ENCODE data around the gene RMP24.
A peak's percentile ranks its signal among the peaks of the same experiment; 100 is the strongest.
"Not testable (repeated sequence)": the region's sequence is repeated elsewhere in the genome, so short reads cannot be mapped to it uniquely, and the experiment has no call there.

Gene RMP24

DNA sequence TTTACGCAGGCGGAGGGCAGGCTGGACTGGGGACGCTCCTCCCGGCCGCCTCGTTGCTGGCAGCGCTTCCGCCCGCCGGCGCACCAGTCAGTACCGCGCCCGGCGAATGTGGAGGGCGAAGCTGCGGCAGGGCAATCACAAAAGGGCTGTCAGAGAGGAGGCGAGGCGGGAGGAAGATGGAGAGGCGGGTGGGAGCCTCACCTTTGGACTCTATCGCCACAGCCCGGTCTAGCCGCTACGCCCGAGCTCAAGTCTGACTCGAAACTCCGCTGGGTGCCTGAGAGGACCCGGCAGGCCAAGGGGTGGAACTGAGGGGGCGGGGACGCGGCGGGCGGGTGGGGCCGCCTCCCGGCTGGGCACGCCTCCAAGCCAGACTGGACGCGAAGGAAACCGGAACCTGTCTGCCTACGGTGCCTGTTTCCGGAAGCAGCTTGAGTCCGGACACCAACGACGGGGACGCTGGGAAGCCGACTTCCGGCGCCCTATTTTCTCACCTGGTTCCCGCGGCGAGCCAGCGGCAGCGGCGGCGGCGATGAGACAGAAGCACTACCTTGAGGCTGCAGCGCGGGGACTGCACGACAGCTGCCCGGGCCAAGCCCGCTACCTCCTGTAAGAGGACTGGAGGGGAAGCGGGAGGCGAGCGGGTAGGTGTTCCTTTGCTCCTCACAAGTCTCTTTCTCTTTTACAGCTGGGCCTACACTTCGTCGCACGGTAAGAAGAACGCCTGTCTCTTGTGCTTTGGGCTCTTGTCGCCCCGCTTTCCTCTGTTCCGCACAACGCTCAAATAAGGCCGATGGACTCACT, at the start of gene RMP24:
Gene RMP24, plus strand, starts transcription at position 483 of the 804 bp plus-strand sequence.
- peak; percentile 89 to 91 for DNase-seq (ENCODE audit: low read depth in 2 of 2)

DNA sequence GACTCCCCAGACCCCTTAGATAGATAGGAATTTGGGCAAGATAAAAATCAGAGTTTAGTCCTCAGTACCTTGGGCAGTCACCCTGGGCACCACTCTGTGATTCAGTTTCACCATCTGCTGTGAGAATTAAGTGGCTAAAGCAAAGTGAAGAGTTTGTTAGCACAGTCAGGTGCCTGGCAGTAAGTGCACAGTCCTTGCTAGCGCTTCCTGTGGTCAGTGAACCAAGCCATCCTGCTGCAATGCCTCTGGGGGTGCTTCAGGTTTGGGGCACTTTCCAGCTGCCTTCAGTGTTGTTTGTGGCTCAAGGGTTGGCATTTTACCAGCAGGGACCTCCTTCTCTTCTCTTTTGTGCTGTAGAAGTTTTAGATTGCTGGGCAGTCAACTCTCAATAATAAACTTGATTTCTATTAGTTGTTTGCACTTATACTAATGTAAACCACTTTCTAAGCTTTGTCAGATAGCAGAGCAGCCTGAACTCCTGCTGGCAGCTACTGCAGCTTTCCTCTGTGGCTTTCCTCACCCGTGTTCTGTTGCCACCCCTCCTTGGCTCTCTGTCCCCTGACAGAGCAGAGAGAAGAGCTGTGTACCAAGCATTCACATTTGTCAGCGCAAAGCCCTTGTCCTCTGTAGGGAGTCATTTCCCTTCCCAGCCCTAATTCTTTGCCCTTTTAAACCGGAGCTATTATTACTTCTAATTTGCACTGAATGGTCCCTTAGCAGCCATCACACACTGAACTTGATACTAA, 48.4 kb upstream of the RMP24 start:
- no peak for DNase-seq (ENCODE audit: low read depth in 2 of 2)

DNA sequence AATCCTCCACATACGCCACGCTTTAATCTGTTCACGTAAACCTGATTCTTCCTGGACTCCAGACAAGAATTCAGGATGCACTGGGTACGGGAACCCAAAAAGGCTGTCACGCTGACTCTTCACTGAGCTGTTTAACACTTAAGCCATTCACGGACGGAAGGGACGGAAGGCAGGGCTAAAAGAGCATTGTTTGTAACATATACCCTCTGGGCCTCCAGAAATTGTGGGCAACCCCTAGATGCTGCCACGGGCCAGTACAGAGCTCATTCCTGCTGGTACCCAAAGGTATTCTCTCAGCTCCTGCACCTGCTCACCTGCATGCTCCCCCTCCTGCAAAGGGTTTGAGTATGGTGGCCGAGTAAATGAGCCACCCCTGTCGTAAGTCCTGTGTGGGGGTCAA, 45.6 kb upstream of the RMP24 start:
- DNase-seq (ENCODE audit: low read depth in 2 of 2): no peak

DNA sequence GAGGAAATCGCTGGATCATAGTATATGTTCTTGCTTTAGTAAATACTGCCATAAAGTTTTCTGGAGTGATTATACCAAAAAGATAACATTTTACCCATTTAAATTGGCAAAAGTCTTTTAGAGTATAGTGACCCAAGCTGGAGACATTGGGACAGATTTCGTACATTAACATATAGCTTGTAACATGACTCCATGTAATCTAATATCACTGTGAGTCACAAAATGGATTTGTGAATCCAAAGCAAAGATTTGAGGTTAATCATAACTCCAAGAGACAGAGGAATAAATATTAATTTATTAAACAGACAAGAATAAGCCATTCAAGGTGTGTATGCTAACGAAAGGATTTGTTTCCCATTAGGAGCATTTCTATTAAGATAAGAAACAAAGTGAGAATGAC, 45.0 kb upstream of the RMP24 start:
- DNase-seq (ENCODE audit: low read depth in 2 of 2): no peak

DNA sequence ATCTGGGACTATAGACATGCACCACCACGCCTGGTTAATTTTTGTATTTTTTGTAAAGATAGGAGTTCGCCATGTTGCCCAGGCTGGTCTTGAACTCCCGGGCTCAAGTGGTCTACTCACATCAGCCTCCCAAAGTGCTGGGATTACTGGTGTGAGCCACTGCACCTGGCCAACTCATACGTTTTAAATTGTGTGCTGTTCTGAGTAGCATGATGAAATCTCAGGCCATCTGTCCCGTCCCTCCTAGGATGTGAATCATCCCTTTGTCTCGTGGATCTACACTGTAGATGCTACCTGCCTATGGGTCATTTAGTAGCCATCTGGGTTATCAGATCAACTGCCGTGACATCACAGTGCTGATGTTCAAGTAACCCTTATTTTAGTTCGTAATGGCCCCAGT, 38.5 kb upstream of the RMP24 start:
- DNase-seq (ENCODE audit: low read depth in 2 of 2): no peak

DNA sequence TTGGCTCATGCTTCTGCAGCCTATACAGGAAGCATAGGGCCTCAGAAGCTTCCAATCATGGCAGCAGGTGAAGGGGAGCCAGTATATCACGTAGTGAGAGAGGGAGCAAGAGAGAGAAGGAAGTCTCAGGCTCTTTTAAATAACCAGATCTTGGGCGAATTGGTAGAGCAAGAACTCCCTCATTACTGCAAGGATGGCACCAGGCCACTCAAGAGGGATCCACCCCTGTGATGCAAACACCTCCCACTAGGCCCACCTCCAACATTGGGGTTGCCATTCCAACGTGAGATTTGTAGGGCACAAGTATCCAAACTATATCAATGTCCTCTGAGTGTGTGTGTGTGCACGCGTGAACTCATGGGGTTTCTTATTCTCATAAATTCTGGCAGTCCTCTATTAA, 37.6 kb upstream of the RMP24 start:
- DNase-seq (ENCODE audit: low read depth in 2 of 2): no peak

DNA sequence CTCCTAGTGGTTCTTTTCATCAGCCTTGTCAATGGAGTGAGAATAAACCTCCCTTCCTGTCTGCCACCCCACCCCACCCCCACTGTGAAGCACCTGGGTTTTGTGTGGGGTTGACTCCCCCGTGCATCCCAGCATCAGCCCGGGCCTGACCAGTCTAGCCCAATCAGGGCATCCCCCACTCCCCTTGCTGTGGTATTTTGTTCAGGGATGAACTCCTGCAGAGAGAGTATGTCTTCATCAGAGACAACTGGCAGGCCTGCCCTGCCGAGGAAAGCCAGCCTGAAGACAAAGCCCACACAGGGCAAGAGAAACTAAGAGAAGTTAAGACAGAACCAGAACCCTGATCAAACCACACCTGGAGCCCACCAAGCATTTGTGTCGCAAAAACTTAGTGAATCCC, 36.7 kb upstream of the RMP24 start:
- no peak for DNase-seq (ENCODE audit: low read depth in 2 of 2)

DNA sequence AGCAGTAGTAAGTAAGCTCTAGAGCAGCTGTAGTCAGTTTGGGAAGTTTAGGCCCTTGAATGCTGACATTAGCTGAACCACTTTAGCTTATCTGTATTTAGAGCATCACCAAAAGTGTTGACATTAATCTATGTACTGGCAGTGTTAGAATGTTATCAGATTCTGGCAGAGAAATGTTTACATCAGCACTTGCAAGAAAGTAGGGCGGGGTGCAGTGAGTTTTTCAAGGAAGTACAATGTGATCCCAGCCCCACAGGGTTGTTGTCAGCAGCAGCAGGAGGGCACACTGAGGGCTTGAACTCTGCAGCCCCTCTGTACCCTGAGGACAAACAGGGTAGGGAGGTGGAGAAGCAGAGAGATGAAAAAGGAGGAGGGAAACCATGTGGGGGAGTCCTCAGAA, 35.5 kb upstream of the RMP24 start:
- DNase-seq (ENCODE audit: low read depth in 2 of 2): no peak

DNA sequence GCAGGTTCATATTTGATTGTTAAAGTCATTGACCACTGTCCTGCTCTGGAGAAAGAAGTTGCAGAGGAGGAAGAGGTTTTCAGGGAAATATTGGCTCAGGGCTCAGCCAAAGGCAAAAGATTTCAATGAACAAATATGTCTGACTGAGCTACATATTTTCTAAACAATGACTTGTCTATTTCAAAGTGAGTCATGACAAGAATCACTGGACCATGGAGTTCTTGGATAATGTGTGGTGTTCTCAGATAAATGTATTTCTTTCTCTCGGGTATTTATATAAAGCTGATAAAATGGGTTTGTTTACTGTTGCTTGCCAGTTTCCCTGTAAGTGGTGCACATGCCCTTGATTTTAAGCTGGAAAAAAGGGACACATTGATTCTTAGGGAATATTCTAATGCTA, 34.3 kb upstream of the RMP24 start:
- no peak for DNase-seq (ENCODE audit: low read depth in 2 of 2)

DNA sequence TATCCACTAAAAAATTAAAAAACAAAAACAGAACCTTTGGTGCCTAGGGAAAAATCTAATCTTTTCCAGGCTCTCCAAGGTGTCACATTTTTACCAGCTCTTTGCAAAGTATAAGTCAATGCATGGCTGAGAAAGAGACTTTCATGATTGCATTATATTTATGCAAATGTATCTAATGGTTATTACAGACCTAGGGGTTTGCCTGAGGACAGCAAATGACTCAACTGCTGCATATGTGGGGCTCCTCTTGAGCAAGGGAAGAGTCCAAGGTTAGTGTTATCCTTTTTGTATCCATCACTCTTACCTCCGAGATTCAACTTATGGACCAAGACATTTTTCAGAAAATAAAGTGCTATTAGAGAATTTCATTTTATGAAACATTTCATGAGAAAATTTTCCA, 33.9 kb upstream of the RMP24 start:
- DNase-seq (ENCODE audit: low read depth in 2 of 2): no peak

DNA sequence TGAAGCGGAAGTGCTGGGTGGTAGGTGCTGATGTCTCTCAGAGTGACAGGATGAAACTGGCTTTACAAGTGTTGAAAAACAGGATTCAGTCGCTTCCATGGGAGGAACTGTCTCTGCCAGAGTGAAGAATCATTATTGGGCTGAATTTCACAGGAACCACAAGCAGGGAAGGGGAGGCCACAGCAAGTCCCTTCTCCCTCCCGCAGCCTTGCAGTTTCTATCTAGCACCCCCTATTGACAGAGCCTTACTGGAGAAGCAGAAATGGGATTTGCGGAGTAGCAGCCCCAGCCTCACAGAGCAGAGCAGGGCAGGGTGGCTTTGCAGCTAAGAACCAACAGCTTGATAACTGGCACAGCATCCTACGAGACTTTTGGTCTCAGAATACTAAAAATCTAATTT, 33.3 kb upstream of the RMP24 start:
- DNase-seq (ENCODE audit: low read depth in 2 of 2): no peak

DNA sequence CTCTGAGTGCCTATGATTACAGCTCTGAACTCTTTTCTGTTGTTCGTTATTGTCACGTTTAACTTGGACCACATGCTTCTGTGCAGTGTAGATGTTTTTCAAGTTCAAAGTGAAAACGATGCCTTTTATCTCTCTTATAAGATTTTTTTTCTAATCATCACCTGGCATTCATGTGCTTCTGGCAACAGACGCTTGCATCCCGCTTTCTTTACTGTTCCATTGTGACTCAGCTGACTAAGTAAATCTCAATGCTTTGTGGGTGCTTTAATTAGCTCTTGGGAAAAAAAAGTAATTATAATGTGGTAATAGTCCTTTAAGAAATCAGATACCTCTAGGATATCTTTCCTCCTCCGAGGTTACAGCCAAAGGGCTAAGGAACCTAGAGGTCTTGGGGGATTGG, 31.2 kb upstream of the RMP24 start:
- DNase-seq (ENCODE audit: low read depth in 2 of 2): no peak

DNA sequence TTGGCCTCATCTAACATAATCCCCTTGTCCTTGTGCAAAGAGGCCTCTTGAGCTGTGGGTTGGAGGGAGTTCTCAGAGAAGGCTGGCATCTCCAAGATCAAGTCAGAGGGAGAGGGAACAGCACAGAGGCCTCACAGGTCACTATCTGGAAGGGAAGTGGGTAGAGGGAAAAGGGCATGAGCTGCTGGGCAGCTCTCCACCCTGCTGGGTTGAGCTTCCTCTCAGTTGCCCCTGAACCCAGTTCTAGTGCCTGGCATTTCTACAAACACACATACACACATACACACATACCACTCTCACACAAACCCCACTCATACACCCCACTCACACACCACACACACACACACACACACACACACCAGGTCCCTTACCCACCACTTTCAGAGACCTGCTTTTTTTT, 30.3 kb upstream of the RMP24 start:
- no peak for DNase-seq (ENCODE audit: low read depth in 2 of 2)

DNA sequence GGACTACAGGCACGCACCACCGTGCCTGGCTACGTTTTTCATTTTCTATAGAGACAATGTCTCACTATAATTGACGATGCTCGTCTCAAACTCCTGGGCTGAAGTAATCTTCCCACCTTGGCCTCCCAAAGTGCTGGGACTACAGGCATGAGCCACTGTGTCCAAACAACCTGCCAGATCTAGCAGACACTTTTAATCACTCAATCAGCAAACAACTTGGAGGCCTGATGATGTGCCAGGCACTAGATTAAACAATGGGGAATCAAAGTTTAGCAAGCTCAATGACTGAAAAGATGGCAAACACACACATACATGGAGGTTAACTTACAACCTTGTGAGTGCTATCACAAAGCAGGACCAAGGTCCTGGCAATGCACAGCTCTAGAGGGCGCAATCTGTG, 29.8 kb upstream of the RMP24 start:
- DNase-seq (ENCODE audit: low read depth in 2 of 2): no peak

DNA sequence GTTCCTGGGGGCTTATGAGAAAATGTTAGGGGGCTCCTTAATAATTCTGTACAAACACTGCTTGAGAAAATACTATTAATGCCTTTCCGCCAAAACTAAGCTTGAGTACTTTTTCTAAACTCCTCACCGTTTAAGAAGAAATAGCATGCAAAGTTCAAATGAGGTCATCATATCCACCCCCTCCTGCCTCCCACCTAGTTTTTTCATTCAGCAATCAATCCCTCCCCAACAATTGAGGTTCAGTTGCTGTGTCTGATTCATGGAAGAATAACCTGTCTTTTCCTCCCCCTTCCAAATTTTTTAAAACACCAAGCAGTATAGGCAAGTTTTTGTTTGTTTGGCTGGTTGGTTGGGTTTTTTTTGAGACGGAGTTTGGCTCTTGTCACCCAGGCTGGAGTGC, 24.4 kb upstream of the RMP24 start:
- no peak for DNase-seq (ENCODE audit: low read depth in 2 of 2)

DNA sequence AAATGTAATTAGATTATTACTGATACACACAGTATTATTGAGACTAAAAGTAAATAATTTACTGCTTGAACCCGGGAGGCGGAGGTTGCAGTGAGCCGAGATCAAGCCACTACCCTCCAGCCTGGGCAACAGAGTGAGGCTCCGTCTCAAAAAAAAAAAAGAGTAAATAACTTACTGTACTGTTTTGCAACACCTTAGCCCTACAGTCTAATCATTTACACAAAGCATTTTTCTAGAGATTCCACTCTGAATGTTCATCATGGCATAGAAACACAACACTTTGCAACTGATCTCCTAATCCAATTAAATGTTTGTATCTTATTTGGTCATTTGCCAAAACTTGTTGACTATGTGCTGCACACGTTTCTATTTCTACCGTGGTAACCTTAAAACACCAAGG, 23.4 kb upstream of the RMP24 start:
- DNase-seq (ENCODE audit: low read depth in 2 of 2): no peak

DNA sequence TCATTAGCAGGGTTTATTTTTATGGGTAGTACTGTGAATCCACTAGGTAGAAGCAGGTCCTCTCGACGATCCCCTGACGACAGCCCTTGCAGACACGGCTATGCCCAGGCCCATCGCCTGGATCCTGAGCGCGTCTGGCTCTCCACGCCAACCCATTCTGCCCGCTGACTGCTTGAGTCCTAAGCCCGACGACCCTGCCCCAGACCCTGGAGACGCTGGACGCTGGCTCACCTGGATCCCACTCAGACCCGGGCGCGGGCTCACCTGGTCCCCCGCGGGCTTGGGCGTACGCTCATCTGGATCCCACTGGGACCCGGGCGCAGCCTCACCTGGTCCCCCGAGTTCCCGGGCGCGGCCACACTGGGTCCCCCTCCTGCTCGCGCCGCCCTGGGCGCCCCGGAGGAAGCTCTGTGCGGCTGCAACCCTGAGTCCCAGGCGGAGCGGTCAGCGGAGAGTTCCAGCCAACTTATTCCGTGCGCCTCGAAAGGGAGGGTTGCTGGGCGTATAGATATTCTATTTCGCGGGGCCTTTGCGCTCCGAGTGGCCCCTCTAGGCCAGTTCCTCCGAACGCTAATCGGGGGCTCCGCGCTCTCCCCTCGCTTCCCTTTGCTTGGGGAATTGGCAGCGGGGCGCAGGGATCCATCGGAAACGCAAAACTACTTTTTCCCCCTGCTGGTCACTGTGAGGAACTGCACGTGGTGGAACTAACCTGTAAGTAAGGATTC, 22.4 kb upstream of the RMP24 start:
- peak; percentile 19 to 26 for DNase-seq (ENCODE audit: low read depth in 2 of 2)

DNA sequence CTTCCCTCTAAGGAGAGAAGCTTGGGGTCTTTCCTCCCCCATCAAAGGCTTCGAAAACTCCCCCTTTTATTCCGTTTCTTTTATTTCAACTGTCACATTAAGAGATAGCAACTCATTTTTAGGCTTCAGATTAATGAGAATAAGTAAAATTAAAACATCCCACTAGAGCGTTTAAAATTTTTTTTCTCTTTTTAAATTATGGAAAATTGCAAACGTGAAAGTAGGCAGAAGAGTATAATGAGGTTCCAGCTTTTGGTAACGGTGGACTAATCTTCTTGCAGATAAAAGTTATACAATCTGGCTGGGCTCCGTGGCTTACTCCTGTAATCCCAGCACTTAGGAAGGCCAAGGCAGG, 21.9 kb upstream of the RMP24 start:
- DNase-seq (ENCODE audit: low read depth in 2 of 2): no peak

DNA sequence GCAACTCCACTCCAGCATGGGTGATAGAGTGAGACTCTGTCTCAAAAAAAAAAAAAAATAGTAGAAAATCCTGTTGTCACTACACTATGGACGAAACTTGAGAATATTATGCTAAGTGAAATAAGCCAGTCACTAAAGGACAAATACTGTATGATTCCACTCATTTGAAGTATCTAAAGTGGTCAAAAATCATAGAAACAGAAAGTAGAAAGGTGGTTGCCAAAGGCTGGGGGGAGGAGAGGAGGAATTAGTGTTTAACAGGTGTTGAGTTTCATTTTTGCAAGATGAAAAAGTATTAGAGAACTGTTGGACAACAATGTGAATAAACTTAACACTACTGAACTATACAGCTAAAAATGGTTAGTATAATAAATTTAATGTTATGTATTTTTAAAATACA, 18.8 kb upstream of the RMP24 start:
- DNase-seq (ENCODE audit: low read depth in 2 of 2): no peak

DNA sequence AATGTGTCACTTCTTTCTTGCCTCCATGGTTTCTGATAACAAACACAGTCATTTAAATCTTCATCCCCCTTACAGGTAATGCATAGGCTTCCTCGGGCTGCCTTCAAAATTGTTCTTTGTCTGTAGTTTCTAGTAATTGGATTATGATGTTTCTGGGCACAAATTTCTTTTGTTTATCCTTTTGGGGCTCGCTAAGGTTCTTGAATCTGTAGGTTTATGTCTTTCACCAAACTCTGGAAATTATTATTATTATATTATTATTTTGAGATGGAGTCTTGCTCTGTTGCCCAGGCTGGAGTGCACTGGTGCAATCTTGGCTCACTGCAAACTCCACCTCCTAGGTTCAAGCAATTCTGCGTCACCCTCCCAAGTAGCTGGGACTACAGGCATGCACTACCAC, 16.3 kb upstream of the RMP24 start:
- no peak for DNase-seq (ENCODE audit: low read depth in 2 of 2)

DNA sequence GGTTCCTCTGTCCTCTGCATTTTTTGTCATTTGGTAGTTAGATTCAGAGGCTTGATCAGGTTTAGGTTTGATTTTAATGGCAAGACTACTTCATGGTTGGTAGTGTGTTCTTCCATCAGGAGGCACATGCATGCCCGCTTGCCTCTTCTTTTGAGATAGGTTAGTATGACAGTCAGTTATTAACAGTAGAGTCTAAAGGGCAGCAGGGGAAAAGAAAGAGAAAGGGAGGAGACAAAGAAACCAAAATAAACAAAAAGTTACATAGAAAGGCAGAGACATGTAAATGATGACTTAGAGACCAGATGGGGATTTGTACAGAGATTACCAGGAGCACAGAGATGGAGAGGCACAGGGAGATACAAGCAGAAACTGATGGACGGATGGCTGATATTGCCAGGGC, 10.2 kb upstream of the RMP24 start:
- DNase-seq (ENCODE audit: low read depth in 2 of 2): no peak

DNA sequence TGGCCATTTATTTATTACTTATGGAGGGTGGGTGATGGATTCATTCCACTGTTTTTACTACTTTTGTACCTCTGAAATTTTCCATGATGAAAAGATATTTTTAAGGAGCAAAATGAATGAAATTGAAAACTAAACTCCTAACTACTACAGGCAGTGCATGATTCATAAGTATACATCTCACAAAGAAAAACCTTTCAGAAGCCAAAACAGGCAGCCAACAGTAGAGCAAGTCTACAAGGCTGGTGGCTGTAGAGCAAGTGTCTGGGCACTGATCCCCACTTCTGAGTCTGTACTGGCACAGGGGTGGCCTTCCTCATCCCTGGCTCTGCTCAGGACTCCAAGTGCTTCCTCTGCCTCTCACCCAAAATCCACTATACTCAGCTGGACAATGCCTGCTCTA, 8.2 kb upstream of the RMP24 start:
- DNase-seq (ENCODE audit: low read depth in 2 of 2): no peak

DNA sequence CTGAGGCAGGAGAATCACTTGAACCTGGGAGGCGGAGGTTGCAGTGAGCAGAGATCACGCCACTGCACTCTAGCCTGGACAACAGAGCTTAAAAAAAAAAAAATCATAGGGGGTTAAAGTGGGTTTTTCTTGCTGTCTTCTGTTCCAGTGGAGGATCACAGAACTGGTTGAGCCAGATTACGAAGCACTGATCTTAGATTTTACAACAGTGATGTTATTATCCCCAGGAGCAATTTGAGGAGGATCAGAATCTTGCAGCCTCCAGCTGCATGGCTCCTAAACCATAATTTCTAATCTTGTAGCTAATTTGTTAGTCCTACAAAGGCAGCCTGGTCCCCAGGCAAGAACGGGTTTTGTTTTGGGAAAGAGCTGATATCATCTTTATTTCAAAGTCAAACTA, 4.6 kb upstream of the RMP24 start:
- not testable (repeated sequence) for DNase-seq (ENCODE audit: low read depth in 2 of 2)
